Liver (tissue), 9 donors: ENCODE measurements around the gene KIAA0513. TPM values are rescaled to one million over a fixed set of nuclear protein-coding genes. Genes with fewer than 3 reads are reported as not detected.

Experiments
- DNase-seq: peaks from one replicate; pipeline ENCODE4 v3.0.0-alpha.2; 2017; ENCODE audit warnings: low spot score
- H3K27ac ChIP-seq, 2 donors: one replicate each; pipeline ENCODE4 v1.7.0; 2013; ENCODE audit warnings: inconsistent platforms in 2 of 2, low read length in 2 of 2, control low read depth in 1 of 2, low read depth in 1 of 2, mild to moderate bottlenecking in 1 of 2
- H3K27me3 ChIP-seq, 4 donors: one replicate each; pipeline versions ENCODE4 v1.6.1 to v1.7.0; 2013; ENCODE audit warnings: low read length in 3 of 4, inconsistent platforms in 1 of 4, mild to moderate bottlenecking in 1 of 4, moderate library complexity in 1 of 4; ENCODE audit not compliant: control insufficient read depth in 4 of 4, insufficient read depth in 4 of 4
- H3K36me3 ChIP-seq, 4 donors: one replicate each; pipeline versions ENCODE4 v1.6.1 to v1.7.0; 2013; ENCODE audit warnings: low read length in 3 of 4, mild to moderate bottlenecking in 3 of 4, low read depth in 1 of 4, moderate library complexity in 1 of 4; ENCODE audit not compliant: control insufficient read depth in 4 of 4, insufficient read depth in 3 of 4
- H3K4me1 ChIP-seq, 4 donors: one replicate each; pipeline versions ENCODE4 v1.6.1 to v1.7.0; 2013; ENCODE audit warnings: low read length in 3 of 4, mild to moderate bottlenecking in 3 of 4, moderate library complexity in 1 of 4; ENCODE audit not compliant: control insufficient read depth in 4 of 4, insufficient read depth in 4 of 4
- H3K4me3 ChIP-seq, 3 donors: one replicate each; pipeline versions ENCODE4 v1.6.1 to v1.7.0; 2013; ENCODE audit warnings: low read length in 3 of 3, control low read depth in 1 of 3, low read depth in 1 of 3, mild to moderate bottlenecking in 1 of 3
- H3K9ac ChIP-seq, 2 donors: one replicate each; pipeline ENCODE4 v1.7.0; 2013; ENCODE audit warnings: low read length in 2 of 2, mild to moderate bottlenecking in 2 of 2, moderate library complexity in 2 of 2, control low read depth in 1 of 2, low read depth in 1 of 2
- H3K9me3 ChIP-seq, 4 donors: one replicate each; pipeline versions ENCODE4 v1.6.1 to v1.7.0; 2013; ENCODE audit warnings: low read length in 3 of 4; ENCODE audit not compliant: control insufficient read depth in 4 of 4
- CTCF ChIP-seq: fragments of 150-350 bp; IDR thresholded peaks from 2 replicates; pipeline ENCODE4 v1.5.1; 2017; ENCODE audit warnings: improper control_type of control experiment, low read depth, low read length; ENCODE audit not compliant: missing input control
- EGR1 ChIP-seq, 2 donors: IDR thresholded peaks; 2 replicates each; pipeline ENCODE4 v1.6.1; 2016 to 2018; ENCODE audit warnings: antibody characterized with exemption in 2 of 2, low read depth in 2 of 2
- FOXA1 ChIP-seq: IDR thresholded peaks from 2 replicates; pipeline ENCODE4 v1.6.1; 2016; ENCODE audit warnings: antibody characterized with exemption
- FOXA2 ChIP-seq: IDR thresholded peaks from 2 replicates; pipeline ENCODE4 v1.6.1; 2016; ENCODE audit warnings: antibody characterized with exemption
- GABPA ChIP-seq, 2 donors: IDR thresholded peaks in 1 of 2; conservative IDR thresholded peaks in 1 of 2; 2 replicates each; pipeline ENCODE4 v1.6.1; 2016; ENCODE audit warnings: antibody characterized with exemption in 2 of 2, mild to moderate bottlenecking in 1 of 2, moderate library complexity in 1 of 2
- HNF4A ChIP-seq, 2 donors: conservative IDR thresholded peaks; 2 replicates each; pipeline ENCODE4 v1.6.1; 2016; ENCODE audit warnings: antibody characterized with exemption in 2 of 2, mild to moderate bottlenecking in 2 of 2
- HNF4G ChIP-seq: IDR thresholded peaks from 2 replicates; pipeline ENCODE4 v1.6.1; 2016; ENCODE audit warnings: antibody characterized with exemption
- JUND ChIP-seq, 2 donors: IDR thresholded peaks; 2 replicates each; pipeline ENCODE4 v1.6.1; 2016; ENCODE audit warnings: antibody characterized with exemption in 2 of 2
- MAX ChIP-seq: IDR thresholded peaks from 2 replicates; pipeline ENCODE4 v1.6.1; 2016; ENCODE audit warnings: antibody characterized with exemption
- NR2F2 ChIP-seq: IDR thresholded peaks from 2 replicates; pipeline ENCODE4 v1.6.1; 2016; ENCODE audit warnings: antibody characterized with exemption
- RAD21 ChIP-seq, 2 donors: IDR thresholded peaks; 2 replicates each; pipeline ENCODE4 v1.6.1; 2016; ENCODE audit warnings: antibody characterized with exemption in 2 of 2, mild to moderate bottlenecking in 2 of 2
- RXRA ChIP-seq, 2 donors: IDR thresholded peaks; 2 replicates each; pipeline ENCODE4 v1.6.1; 2017 to 2018; ENCODE audit warnings: antibody characterized with exemption in 2 of 2, mild to moderate bottlenecking in 1 of 2
- SP1 ChIP-seq: IDR thresholded peaks from 2 replicates; pipeline ENCODE4 v1.6.1; 2018; ENCODE audit warnings: antibody characterized with exemption, mild to moderate bottlenecking
- YY1 ChIP-seq: IDR thresholded peaks from 2 replicates; pipeline ENCODE4 v1.6.1; 2016; ENCODE audit warnings: antibody characterized with exemption, mild to moderate bottlenecking
- ZBTB33 ChIP-seq: IDR thresholded peaks from 2 replicates; pipeline ENCODE4 v1.6.1; 2016; ENCODE audit warnings: antibody characterized with exemption
- WGBS: extraction: QIAGEN DNeasy Blood & Tissue Kit; methylation state at CpG from one replicate; pipeline ENCODE4 v1.1.7; 2013; 5-methylcytosine and 5-hydroxymethylcytosine counted together
- polyA plus RNA-seq, 2 donors: library from polyadenylated mRNA; stranded (reverse) in 1 of 2; unstranded in 1 of 2; fragments of 200-250 nt in 1 of 2; fragments of >200 nt in 1 of 2; fragmentation: Nextera tagmentation in 1 of 2; extraction: Ambion mirVana in 1 of 2; gene quantifications; one replicate each; pipeline versions ENCODE4 v1.2.1 to v1.2.3, GENCODE V29; 2013 to 2015
- total RNA-seq, 2 donors: library from RNA; depleted of rRNA; stranded (reverse); fragments of >200 nt; gene quantifications; one replicate each; pipeline ENCODE4 v1.2.3, GENCODE V29; 2014
- TF ChIP-seq, protein P1 (sequence below): IDR thresholded peaks from 2 replicates; pipeline ENCODE4 v1.6.1; 2016; ENCODE audit warnings: antibody characterized with exemption
- donor health status: healthy.
- donor health status: healthy.
- donor health status: healthy.
- donor health status: healthy.
- donor health status: healthy.

Gene KIAA0513
- total and polyA plus RNA-seq, 4 donors = 1.5 to 5.9 (median 2.9) TPM

GRCh38 chr16:85006639-85007038 lies 21.0 kb upstream of the KIAA0513 start:
- 85% methylated on average over 7 of the region's 7 CpGs for WGBS
- H3K4me1 ChIP-seq = peaks cover 6 to 40% (median 26%) of the 10 kb centered on the region in 4 donors
- H3K27ac ChIP-seq = no peak overlapping the region
- TF ChIP-seq FOXA2 (no peak), ZBTB33 (no peak), MAX (no peak), GABPA (IDR thresholded peaks at IDR 0.05 in 1 of 2, conservative IDR thresholded peaks at IDR 0.05 in 1 of 2) (no peak)
- no peak overlapping the region for H3K4me3 ChIP-seq
- H3K27me3 ChIP-seq = no peaks in the 10 kb centered on the region
- no peak overlapping the region for H3K9ac ChIP-seq
- no peaks in the 10 kb centered on the region for H3K9me3 ChIP-seq
- no peak for DNase-seq
- no peaks in the 10 kb centered on the region for H3K36me3 ChIP-seq

DNA sequence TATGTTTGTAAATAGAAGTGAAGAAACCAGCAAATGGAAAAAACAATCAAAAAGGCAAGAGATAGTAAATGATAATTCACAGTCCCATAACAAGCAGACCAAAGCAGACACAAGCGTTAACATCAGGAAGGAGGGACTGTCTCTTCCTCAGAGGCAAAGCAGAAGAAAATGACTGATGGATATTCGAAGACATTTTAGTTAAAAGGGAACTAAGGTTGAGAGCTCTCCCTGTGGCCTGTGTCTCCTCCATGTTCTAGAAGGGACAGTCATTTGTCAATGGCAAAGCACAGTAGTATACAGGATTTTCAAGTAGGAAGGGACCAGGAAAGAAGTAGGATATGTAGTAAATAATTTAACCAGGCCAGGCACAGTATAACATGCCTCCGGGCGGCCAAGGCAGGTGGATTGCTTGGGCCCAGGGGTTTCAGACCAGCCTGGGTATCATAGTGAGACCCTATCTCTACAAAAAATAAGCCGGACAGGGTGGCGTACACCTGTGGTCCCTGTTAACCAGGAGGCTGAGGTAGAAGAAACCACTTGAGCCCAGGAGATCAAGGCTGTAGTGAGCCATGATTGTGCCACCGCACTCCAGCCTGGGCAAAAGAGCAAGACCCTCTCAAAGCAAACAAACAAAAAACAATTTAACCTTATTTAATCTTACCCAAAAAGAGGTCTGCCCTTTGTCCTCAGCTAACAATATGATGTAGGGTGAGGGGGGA lies 19.9 kb upstream of the KIAA0513 start:
- no peaks in the 10 kb centered on the region for H3K9me3 ChIP-seq
- H3K27ac ChIP-seq = no peak overlapping the region
- WGBS = 88% methylated on average over 7 of the region's 7 CpGs
- H3K36me3 ChIP-seq = no peaks in the 10 kb centered on the region
- no peak overlapping the region for H3K9ac ChIP-seq
- H3K27me3 ChIP-seq = no peaks in the 10 kb centered on the region
- no peak for DNase-seq
- H3K4me3 ChIP-seq = no peak overlapping the region
- TF ChIP-seq MAX (no peak), RXRA (IDR thresholded peaks at IDR 0.05) (no peak), HNF4A (conservative IDR thresholded peaks at IDR 0.05) (no peak), FOXA1 (no peak), JUND (IDR thresholded peaks at IDR 0.05) (no peak), HNF4G (no peak), FOXA2 (no peak), CTCF (no peak)
- TF ChIP-seq, protein P1, sequence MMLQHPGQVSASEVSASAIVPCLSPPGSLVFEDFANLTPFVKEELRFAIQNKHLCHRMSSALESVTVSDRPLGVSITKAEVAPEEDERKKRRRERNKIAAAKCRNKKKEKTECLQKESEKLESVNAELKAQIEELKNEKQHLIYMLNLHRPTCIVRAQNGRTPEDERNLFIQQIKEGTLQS = no peak
- peaks cover 2 to 38% (median 18%) of the 10 kb centered on the region in 4 donors for H3K4me1 ChIP-seq

- Histone ChIP-seq H3K4me3 (no peak overlapping the region), H3K27ac (no peak overlapping the region), H3K4me1 (peaks cover 2 to 33% (median 15%) of the 10 kb centered on the region in 4 donors), H3K9me3 (no peaks in the 10 kb centered on the region), H3K36me3 (no peaks in the 10 kb centered on the region), H3K27me3 (no peaks in the 10 kb centered on the region), H3K9ac (no peak overlapping the region)
- no peak for DNase-seq
- WGBS = 44% methylated on average over 3 of the region's 3 CpGs
- TF ChIP-seq HNF4A (conservative IDR thresholded peaks at IDR 0.05) = no peak
- no peak for TF ChIP-seq SP1
- TF ChIP-seq EGR1 (IDR thresholded peaks at IDR 0.05; ENCODE audit: low read depth in 2 of 2) = no peak
- TF ChIP-seq YY1 = no peak
- TF ChIP-seq, protein P1 = no peak
- TF ChIP-seq ZBTB33 = no peak
- TF ChIP-seq JUND (IDR thresholded peaks at IDR 0.05) = no peak
- no peak for TF ChIP-seq RAD21 (IDR thresholded peaks at IDR 0.05)
- no peak for TF ChIP-seq HNF4G
- no peak for TF ChIP-seq FOXA2
- TF ChIP-seq RXRA (IDR thresholded peaks at IDR 0.05) = no peak
- no peak for TF ChIP-seq GABPA (IDR thresholded peaks at IDR 0.05 in 1 of 2, conservative IDR thresholded peaks at IDR 0.05 in 1 of 2)
- TF ChIP-seq FOXA1 = no peak
- no peak for TF ChIP-seq CTCF
- TF ChIP-seq NR2F2 = no peak
Measured at GRCh38 chr16:85008271-85008670, 19.3 kb upstream of the KIAA0513 start.
